Measurements from ENCODE around the gene RAMACL.
A peak's percentile ranks its signal among the peaks of the same experiment; 100 is the strongest.
"Not testable (repeated sequence)": the region's sequence is repeated elsewhere in the genome, so short reads cannot be mapped to it uniquely, and the experiment has no call there.

Gene RAMACL

DNA sequence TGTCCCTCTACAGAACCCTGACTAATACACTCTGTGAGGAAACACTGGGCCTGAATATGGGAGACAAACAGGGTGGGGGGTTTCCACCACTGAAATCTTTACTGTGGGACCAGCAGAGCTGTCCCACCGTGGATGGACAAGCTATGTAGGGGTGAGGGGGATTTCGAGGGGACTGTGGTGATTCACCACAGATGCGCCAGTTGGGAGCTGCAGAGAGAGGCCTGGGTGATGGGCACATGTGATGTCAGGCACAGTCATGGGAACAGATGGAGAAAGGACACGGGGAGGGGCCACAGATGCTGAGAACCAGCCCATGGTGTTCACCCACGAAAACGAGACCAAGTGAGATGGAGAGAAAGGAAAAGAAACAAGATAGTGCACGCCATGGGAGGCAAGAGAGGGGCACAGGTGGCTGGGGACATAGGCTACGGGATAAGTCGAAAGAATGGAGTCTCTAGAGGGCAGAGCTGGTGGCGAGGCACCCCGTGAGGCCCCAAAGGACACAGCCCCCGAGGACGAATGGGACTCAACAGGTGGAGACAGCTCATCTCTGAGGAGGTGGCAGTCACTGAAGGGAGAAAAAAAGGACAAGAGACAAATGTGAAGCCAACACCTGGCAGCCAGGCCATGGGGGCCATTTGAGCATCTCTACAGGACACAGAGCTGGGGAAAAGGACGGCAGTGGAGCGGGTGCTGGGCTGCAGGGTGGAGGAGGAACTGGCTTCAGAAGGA is 10.5 kb upstream of the RAMACL start:
- DNase-seq = no peak

DNA sequence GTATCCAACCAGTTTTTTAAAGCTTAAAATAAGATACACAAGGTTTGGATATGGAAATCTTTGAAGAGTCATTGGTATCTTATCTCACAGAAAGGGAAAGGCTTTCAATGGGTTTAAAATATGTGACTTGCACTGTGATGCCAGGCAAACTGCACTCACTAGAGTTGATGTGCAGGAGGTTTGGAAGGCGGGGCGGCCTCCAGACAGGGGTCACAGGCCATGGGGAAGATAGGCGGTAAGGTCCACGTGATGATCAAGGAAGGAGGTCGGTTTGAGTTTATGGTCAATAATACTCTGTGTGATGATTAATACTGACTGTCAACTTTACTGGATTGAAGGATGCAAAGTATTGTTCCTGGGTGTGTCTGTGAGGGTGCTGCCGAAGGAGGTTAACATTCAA is 9.5 kb upstream of the RAMACL start:
- no peak for DNase-seq

- no peak for DNase-seq
These were observed 8.7 kb upstream of the RAMACL start for GRCh38 chr6:166595061-166595780.

- no peak for DNase-seq
These were observed 6.3 kb upstream of the RAMACL start for GRCh38 chr6:166592821-166593220.

DNA sequence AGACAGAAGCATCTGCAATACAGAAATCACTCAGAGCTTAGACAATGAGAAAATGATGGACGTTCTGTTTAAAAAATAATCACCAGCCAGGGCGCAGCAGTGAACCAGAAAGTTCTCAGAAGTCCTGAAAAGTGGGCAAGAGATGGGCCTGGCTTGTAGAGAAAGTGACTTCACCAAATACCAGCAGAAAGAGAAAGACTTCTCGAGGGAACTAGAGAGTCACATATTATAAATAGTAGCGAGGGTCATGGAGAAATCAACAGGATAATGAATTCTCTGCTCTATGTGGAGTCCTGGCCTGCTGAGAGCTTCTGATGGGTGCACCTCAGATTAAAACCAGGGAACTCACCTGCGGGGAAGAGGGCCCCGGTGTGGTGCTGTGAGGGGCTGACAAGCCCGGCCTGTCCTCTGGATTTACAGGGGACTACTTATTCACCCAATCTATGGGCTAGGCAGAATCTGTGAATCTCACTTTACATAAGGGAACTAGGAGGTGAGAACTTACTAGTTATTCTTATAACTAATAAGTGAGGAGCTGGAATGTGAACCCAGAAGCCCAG is 5.6 kb upstream of the RAMACL start:
- no peak for DNase-seq

- DNase-seq = no peak
These were observed 4.5 kb upstream of the RAMACL start for GRCh38 chr6:166591026-166591425.

DNA sequence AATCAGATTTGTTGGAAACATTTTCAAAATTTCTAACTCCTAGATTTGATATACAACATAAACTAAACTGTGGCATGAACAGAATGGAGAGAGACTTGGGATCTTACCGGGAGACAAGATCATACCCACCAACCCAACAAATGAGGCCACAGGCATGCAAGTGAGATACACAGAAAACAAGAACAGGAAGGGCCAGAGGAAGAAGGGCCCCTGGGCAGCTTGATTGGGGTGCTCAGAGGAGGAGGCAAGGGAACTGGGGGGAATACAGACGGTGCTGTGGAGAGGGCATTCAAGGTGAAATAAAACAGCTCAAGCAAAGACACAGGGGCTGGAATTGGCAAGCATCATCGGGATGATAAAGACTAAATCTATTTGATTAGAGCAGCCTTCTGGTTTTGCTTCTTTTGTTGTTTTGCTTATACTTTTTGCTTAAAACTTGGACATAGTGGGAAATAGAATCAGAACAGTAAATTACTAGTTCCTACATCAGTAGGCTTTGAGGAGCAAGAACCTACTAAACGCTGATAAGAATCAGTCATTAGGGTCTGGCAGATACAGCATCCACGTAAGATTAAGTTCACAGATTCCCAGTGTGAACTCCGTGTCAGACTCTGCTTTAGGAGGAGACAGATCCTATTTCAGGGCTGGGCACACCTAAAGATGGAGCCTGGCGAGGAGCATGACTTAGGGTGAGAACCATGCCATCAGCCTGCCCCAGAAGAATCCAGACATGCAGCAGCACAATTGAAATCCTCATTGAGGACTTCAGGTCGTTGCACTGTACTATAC is 3.5 kb upstream of the RAMACL start:
- no peak for DNase-seq

- no peak for DNase-seq
These were observed 2.9 kb upstream of the RAMACL start for GRCh38 chr6:166589337-166589731.

DNA sequence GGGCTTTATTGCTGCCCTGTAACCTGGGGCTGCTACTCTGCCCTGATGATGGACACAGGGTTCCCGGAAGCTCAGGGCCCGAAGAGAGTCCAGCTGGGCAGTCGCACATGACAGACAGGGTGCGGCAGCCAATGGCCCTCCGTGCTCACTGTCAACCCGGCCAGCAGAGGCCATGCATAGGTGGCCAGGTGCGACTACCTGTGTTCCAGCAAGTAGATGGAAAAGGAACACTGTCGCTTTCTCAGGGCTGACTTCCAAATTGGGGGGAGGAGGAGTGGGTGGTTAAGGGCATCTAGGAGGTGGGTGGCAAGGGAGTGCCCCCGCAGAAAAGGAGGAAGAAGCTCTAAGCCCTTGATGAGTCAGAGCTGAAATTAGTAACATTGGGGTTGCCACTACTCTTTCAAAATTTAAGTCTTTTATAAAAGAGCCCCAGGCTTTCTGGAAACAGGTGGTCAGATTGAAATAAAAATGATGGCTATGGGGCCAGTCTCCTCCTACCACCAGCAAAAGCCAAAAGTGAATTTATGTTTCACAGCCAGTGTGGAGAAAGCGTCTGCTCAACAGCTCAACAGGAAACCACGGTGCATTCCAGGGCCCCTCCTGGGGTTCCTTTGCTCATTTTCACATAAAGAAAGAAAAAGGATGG is 2.3 kb upstream of the RAMACL start:
- DNase-seq = peak; percentile 18

DNA sequence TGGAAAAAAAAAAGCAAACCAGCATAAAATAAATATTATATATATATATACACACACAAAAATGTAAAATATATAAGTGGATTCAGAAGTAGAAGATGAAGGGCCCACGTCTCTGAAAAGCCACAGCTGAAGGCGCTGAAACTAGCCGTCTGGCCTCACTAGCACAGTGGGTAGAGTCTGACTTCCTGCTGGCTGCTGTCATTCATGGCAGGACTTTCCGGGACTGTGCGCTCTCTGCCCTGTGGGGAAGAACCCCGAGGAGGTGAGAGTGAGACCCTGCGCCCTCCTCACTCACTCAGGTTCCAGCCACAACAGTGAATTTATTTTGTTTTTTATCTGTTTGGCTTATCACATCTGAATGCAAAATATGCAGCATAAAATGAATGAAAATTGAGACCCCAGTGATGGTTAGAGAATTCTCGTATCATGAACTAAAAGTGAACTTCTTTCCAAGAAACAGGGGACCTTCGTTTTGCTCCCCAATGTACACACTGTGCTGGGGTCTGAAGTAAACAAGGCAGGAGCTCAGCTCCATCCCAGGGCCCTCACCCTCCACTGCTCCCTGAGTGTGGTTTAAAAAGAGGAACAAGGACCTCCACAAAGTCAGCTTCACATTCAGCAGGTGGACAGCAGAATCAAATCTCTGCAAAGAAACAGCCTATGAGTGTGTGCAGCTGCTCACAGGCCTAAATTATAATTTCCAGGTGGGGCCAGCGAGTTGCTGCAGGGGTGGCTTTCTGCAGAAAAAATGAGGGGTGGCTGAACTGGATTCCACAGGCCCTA is 1.3 kb upstream of the RAMACL start:
- DNase-seq = no peak

- DNase-seq = no peak
These were observed 1.5 kb downstream of the RAMACL start for GRCh38 chr6:166584853-166585429.

DNA sequence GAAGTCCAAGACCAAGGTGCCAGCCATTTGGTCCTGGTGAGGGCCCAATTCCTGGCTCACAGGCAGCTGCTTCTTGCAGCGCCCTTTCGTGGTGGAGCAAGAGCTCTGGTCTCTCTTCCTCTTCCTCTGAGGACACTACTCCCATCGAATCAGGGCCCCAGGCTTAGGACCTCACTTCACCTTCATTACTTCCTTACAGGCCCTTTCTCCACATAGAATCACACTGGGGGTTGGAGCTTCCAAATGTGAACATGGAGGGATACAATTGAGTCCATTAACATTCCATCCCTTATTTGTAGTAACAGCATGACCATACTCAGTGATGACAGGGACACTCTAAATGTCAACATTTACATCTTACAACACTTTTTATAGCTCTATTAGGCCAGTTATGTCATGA is 2.3 kb downstream of the RAMACL start:
- DNase-seq = no peak

- no peak for DNase-seq
These were observed 3.1 kb downstream of the RAMACL start for GRCh38 chr6:166583230-166583965.

DNA sequence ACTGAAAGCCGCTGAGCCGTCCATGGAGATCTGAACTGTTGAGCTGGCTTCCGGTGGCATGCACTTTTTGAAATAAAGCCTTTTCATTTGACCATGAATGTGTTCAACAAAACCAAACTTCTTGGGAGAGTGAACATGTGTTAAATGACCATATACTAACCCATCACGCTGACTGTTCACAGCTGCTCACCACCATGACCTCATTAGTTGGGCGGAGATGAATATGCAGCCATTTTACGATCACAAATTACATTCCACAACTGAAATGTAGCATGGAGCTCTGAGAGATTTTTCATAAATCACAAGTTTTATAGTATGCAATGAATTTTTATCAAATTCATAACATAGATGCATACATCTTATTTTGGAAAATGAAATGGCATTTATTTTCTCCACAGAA is 4.2 kb downstream of the RAMACL start:
- DNase-seq = no peak

DNA sequence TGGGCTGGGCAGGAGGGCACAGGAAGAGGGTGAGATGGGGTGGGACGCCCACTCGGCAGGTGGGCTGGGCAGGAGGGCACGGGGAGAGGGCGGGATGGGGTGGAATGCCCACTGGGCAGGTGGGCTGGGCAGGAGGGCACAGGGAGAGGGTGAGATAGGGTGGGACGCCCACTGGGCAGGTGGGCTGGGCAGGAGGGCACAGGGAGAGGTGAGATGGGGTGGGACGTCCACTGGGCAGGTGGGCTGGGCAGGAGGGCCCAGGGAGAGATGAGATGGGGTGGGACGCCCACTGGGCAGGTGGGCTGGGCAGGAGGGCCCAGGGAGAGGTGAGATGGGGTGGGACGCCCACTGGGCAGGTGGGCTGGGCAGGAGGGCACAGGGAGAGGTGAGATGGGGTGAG is 4.7 kb downstream of the RAMACL start:
- DNase-seq = not testable (repeated sequence)

DNA sequence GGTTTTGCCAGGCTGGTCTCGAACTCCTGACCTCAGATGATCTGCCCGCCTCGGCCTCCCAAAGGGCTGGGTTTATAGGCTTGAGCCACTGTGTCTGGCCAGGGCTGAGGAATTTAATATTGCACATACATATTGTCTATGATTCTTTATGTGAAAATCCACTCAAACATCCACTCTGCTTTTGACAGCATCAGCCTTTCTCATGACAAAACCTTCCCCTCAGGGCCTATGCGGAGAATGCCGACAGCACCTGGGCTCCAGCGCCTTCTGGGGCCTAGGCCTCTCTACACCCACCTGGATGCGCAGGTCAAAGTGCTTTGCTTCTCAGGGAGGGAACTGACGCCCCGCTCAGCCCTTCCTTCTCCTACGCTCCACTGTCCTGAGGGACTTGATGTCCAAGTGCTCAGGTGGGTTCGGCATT is 5.4 kb downstream of the RAMACL start:
- DNase-seq = no peak

DNA sequence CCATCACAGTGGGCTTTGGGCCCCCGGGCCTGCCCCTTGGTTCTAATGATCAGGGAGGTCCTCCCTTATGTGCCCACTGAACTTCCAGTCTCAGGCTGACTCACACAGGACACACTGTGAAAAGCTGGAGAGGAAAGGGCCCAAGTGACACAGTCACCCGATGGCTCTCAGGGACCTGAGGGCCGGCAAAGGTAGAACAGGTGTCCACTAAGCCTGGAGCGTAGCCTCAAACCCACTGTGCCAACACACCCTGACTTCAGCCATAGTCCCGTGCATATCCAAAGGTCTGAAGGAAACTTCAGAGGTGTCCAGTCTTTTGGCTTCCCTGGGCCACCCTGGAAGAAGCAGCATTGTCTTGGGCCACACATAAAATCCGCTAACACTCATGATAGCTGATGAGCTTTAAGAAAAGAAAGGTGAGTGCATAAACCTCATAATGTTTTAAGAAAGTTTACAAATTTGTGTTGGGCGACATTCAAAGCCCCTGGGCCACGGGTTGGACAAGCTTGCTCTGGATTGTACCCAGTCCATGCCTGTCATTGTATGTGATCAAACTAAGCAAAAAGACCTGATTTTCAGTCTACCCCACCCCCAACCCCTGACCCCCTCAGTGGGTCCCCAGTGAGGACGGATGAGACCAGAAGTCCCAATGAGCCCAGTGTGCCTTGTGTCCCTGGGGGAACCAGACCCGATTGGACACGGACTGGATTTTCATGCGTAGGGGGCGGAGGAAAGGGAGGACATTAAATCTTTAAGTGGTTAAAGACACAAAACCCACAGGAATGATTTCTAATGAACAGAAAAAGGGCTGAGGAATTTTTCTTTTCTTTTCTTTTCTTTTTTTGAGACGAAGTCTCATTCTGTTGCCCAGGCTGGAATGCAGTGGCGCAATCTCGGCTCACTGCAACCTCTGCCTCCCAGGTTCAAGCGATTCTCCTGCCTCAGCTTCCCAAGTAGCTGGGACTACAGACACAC is 6.1 kb downstream of the RAMACL start:
- no peak for DNase-seq

DNA sequence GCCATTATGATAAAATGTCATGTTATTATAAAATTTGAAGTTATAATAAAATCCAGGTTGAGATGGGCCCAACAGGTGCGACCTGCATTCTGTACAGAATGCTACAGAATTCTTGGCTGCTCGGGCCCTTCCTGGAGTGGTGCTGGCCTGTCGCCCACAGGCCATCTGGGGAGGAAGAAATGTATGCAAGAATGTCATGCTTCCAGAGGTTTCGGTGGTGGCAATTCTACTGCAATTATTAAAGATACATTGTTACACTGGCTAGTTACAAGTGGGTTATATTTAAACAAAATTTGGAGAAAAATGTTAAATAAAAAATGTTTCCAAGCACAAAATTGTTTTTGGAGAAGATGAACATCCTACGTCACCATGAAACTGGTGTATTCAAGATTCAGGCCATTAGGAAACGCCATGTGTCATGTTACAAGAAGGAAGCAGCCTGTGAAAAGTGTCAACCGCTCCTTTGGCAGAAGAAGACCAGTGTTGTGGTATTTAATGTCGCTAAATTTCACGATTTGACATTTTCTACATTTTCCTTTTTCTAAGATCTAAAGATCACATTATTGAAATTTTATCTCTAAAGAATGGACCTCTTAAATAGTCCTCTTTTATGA is 7.1 kb downstream of the RAMACL start:
- DNase-seq = no peak

Data from right kidney (tissue), 1 donor.